ENCODE results near the gene PNPO.

DNA sequence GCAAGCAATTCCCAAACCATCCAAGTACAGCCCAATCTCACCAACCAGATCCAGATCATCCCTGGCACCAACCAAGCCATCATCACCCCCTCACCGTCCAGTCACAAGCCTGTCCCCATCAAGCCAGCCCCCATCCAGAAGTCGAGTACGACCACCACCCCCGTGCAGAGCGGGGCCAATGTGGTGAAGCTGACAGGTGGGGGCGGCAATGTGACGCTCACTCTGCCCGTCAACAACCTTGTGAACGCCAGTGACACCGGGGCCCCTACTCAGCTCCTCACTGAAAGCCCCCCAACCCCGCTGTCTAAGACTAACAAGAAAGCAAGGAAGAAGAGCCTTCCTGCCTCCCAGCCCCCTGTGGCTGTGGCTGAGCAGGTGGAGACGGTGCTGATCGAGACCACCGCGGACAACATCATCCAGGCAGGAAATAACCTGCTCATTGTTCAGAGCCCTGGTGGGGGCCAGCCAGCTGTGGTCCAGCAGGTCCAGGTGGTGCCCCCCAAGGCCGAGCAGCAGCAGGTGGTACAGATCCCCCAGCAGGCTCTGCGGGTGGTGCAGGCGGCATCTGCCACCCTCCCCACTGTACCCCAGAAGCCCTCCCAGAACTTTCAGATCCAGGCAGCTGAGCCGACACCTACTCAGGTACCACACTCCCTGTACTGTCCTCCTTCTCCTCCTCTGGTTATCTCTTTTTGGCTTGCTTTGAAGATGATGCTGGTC is 24.7 kb upstream of the PNPO start:
- TF ChIP-seq POLR2AphosphoS5 (IDR thresholded peaks at IDR 0.05) (no peak), EP300 (IDR thresholded peaks at IDR 0.05) (no peak), POLR2A (IDR thresholded peaks at IDR 0.05) (no peak)
- TF ChIP-seq, protein P1, sequence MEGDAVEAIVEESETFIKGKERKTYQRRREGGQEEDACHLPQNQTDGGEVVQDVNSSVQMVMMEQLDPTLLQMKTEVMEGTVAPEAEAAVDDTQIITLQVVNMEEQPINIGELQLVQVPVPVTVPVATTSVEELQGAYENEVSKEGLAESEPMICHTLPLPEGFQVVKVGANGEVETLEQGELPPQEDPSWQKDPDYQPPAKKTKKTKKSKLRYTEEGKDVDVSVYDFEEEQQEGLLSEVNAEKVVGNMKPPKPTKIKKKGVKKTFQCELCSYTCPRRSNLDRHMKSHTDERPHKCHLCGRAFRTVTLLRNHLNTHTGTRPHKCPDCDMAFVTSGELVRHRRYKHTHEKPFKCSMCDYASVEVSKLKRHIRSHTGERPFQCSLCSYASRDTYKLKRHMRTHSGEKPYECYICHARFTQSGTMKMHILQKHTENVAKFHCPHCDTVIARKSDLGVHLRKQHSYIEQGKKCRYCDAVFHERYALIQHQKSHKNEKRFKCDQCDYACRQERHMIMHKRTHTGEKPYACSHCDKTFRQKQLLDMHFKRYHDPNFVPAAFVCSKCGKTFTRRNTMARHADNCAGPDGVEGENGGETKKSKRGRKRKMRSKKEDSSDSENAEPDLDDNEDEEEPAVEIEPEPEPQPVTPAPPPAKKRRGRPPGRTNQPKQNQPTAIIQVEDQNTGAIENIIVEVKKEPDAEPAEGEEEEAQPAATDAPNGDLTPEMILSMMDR (IDR thresholded peaks at IDR 0.05), result no peak

All from sigmoid colon (tissue), 4 donors.